ENCODE data around the gene CCDC40. TPM values are rescaled to one million over a fixed set of nuclear protein-coding genes. Genes with fewer than 3 reads are reported as not detected.

CCDC40 gene
- total and polyA plus RNA-seq, 2 of the 13 experiments (the other 11 are each of a cell fraction or from before 2014, with no cell fraction given): 4.1 to 5.5 TPM

- TF ChIP-seq, protein P1, sequence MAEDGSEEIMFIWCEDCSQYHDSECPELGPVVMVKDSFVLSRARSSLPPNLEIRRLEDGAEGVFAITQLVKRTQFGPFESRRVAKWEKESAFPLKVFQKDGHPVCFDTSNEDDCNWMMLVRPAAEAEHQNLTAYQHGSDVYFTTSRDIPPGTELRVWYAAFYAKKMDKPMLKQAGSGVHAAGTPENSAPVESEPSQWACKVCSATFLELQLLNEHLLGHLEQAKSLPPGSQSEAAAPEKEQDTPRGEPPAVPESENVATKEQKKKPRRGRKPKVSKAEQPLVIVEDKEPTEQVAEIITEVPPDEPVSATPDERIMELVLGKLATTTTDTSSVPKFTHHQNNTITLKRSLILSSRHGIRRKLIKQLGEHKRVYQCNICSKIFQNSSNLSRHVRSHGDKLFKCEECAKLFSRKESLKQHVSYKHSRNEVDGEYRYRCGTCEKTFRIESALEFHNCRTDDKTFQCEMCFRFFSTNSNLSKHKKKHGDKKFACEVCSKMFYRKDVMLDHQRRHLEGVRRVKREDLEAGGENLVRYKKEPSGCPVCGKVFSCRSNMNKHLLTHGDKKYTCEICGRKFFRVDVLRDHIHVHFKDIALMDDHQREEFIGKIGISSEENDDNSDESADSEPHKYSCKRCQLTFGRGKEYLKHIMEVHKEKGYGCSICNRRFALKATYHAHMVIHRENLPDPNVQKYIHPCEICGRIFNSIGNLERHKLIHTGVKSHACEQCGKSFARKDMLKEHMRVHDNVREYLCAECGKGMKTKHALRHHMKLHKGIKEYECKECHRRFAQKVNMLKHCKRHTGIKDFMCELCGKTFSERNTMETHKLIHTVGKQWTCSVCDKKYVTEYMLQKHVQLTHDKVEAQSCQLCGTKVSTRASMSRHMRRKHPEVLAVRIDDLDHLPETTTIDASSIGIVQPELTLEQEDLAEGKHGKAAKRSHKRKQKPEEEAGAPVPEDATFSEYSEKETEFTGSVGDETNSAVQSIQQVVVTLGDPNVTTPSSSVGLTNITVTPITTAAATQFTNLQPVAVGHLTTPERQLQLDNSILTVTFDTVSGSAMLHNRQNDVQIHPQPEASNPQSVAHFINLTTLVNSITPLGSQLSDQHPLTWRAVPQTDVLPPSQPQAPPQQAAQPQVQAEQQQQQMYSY (CRISPR knock-in tag; IDR thresholded peaks at IDR 0.05): peak; percentile 86
- TF ChIP-seq SPEN (CRISPR knock-in tag; IDR thresholded peaks at IDR 0.05; ENCODE audit: low read depth) (peak; percentile 100), MAZ (IDR thresholded peaks at IDR 0.05; ENCODE audit: borderline replicate concordance, low read depth, low read length) (peak; percentile 42; the same call in 1 of the 2 replicates), MAZ (CRISPR knock-in tag; IDR thresholded peaks at IDR 0.05; ENCODE audit: low read depth) (peak; percentile 99), ZNF543 (CRISPR knock-in tag; IDR thresholded peaks at IDR 0.05) (peak; percentile 93; the same call in 1 of the 2 replicates), MZF1 (CRISPR knock-in tag; IDR thresholded peaks at IDR 0.05; ENCODE audit: borderline replicate concordance) (0 out of 2 replicates have a peak, but pooled peaks have one; percentile 73), ZBTB20 (CRISPR knock-in tag; IDR thresholded peaks at IDR 0.05; ENCODE audit: borderline replicate concordance, low read depth) (peak; percentile 72), FLYWCH1 (CRISPR knock-in tag; IDR thresholded peaks at IDR 0.05) (no peak), ZSCAN31 (CRISPR knock-in tag; IDR thresholded peaks at IDR 0.05; ENCODE audit: low read depth) (peak; percentile 95), KDM5A (IDR thresholded peaks at IDR 0.05; ENCODE audit: borderline replicate concordance, low read length) (peak; percentile 89), SMARCC2 (IDR thresholded peaks at IDR 0.05) (no peak), E2F1 (CRISPR knock-in tag; IDR thresholded peaks at IDR 0.05) (peak; percentile 82), ZNF317 (CRISPR knock-in tag; IDR thresholded peaks at IDR 0.05) (peak; percentile 61; the same call in 1 of the 2 replicates), SP140L (CRISPR knock-in tag; IDR thresholded peaks at IDR 0.05; ENCODE audit: borderline replicate concordance) (no peak), PTBP1 (IDR thresholded peaks at IDR 0.05; ENCODE audit: low read depth, low read length, poor library complexity, severe bottlenecking) (no peak), MEIS1 (CRISPR knock-in tag; IDR thresholded peaks at IDR 0.05; ENCODE audit: borderline replicate concordance) (peak; percentile 89), POLR2AphosphoS2 (IDR thresholded peaks at IDR 0.05; ENCODE audit: low read depth, low read length) (no peak), HOXD1 (CRISPR knock-in tag; IDR thresholded peaks at IDR 0.05) (peak; percentile 18; the same call in 1 of the 2 replicates)
- TF ChIP-seq, protein P2, sequence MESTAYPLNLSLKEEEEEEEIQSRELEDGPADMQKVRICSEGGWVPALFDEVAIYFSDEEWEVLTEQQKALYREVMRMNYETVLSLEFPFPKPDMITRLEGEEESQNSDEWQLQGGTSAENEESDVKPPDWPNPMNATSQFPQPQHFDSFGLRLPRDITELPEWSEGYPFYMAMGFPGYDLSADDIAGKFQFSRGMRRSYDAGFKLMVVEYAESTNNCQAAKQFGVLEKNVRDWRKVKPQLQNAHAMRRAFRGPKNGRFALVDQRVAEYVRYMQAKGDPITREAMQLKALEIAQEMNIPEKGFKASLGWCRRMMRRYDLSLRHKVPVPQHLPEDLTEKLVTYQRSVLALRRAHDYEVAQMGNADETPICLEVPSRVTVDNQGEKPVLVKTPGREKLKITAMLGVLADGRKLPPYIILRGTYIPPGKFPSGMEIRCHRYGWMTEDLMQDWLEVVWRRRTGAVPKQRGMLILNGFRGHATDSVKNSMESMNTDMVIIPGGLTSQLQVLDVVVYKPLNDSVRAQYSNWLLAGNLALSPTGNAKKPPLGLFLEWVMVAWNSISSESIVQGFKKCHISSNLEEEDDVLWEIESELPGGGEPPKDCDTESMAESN (CRISPR knock-in tag; conservative IDR thresholded peaks at IDR 0.05): peak; percentile 94
- TF ChIP-seq, protein P3, sequence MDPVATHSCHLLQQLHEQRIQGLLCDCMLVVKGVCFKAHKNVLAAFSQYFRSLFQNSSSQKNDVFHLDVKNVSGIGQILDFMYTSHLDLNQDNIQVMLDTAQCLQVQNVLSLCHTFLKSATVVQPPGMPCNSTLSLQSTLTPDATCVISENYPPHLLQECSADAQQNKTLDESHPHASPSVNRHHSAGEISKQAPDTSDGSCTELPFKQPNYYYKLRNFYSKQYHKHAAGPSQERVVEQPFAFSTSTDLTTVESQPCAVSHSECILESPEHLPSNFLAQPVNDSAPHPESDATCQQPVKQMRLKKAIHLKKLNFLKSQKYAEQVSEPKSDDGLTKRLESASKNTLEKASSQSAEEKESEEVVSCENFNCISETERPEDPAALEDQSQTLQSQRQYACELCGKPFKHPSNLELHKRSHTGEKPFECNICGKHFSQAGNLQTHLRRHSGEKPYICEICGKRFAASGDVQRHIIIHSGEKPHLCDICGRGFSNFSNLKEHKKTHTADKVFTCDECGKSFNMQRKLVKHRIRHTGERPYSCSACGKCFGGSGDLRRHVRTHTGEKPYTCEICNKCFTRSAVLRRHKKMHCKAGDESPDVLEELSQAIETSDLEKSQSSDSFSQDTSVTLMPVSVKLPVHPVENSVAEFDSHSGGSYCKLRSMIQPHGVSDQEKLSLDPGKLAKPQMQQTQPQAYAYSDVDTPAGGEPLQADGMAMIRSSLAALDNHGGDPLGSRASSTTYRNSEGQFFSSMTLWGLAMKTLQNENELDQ (CRISPR knock-in tag; IDR thresholded peaks at IDR 0.05; ENCODE audit: borderline replicate concordance): no peak
Measured at GRCh38 chr17:80147035-80147822, 110.8 kb downstream of the CCDC40 start, which contains the start of gene EIF4A3 (continued).
